HG02642 (cell line): ENCODE results near the gene SPTAN1.
"Not testable (repeated sequence)": the region's sequence is repeated elsewhere in the genome, so short reads cannot be mapped to it uniquely, and the experiment has no call there.

ENCODE experiments used
- ATAC-seq: cut with Tn5 transposase; IDR thresholded peaks from one replicate; pipeline ENCODE4 v1.9.1; 2021; ENCODE audit warnings: mild to moderate bottlenecking; ENCODE audit not compliant: unreplicated experiment, poor library complexity

Gene SPTAN1

GRCh38 chr9:128551657-128552152, 682 bp upstream of the SPTAN1 start:
- ATAC-seq = no peak

GRCh38 chr9:128552744-128553440, 505 bp downstream of the SPTAN1 start:
- peak; percentile 44 for ATAC-seq

GRCh38 chr9:128553728-128554127, 1.3 kb downstream of the SPTAN1 start:
- no peak for ATAC-seq

GRCh38 chr9:128554155-128554862, 1.9 kb downstream of the SPTAN1 start:
- ATAC-seq = no peak

- no peak for ATAC-seq
These were observed 2.9 kb downstream of the SPTAN1 start for GRCh38 chr9:128555180-128555721.

- ATAC-seq = no peak
These were observed 3.9 kb downstream of the SPTAN1 start for GRCh38 chr9:128556276-128556675.

GRCh38 chr9:128556926-128557634, 4.7 kb downstream of the SPTAN1 start:
- ATAC-seq = no peak

- ATAC-seq = peak; percentile 70
These were observed 6.3 kb downstream of the SPTAN1 start for GRCh38 chr9:128558431-128559310.

- no peak for ATAC-seq
These were observed 13.2 kb downstream of the SPTAN1 start for GRCh38 chr9:128565578-128565977.

GRCh38 chr9:128568470-128569078, 16.2 kb downstream of the SPTAN1 start:
- ATAC-seq = no peak

GRCh38 chr9:128575469-128575868, 23.1 kb downstream of the SPTAN1 start:
- ATAC-seq = no peak

- ATAC-seq = no peak
These were observed 23.5 kb downstream of the SPTAN1 start for GRCh38 chr9:128575916-128576315.

- ATAC-seq = no peak
These were observed 24.8 kb downstream of the SPTAN1 start for GRCh38 chr9:128577206-128577605.

- no peak for ATAC-seq
These were observed 26.8 kb downstream of the SPTAN1 start for GRCh38 chr9:128579194-128579593.

- no peak for ATAC-seq
These were observed 28.3 kb downstream of the SPTAN1 start for GRCh38 chr9:128580731-128581130.

- ATAC-seq = not testable (repeated sequence)
These were observed 32.8 kb downstream of the SPTAN1 start for GRCh38 chr9:128585155-128585554.

GRCh38 chr9:128586934-128587333, 34.5 kb downstream of the SPTAN1 start:
- not testable (repeated sequence) for ATAC-seq

- no peak for ATAC-seq
These were observed 35.1 kb downstream of the SPTAN1 start for GRCh38 chr9:128587453-128587852.

- ATAC-seq = no peak
These were observed 36.3 kb downstream of the SPTAN1 start for GRCh38 chr9:128588581-128589233.
